RWPE2 (cell line): Measurements from ENCODE around the gene PIP4K2A.

ENCODE experiments used
- ATAC-seq: fragments of 200-7000 bp; cut with Tn5 transposase; 3 replicates; pipeline ENCODE4 v1.9.1; 2021; ENCODE audit warnings: low read depth
- DNase-seq: peaks from one replicate; pipeline ENCODE4 v3.0.0-alpha.2; 2020; ENCODE audit warnings: low spot score
- H3K27ac ChIP-seq: fragments of 450-650 bp; 2 replicates; pipeline ENCODE4 v1.5.1; 2017; ENCODE audit warnings: mild to moderate bottlenecking; ENCODE audit not compliant: poor library complexity, severe bottlenecking
- H3K27me3 ChIP-seq: fragments of 250-450 bp; sonication (Bioruptor Pico); 2 replicates; pipeline ENCODE4 v1.5.1; 2021; ENCODE audit warnings: mild to moderate bottlenecking, moderate library complexity; ENCODE audit not compliant: insufficient read depth, poor library complexity, severe bottlenecking
- H3K36me3 ChIP-seq: fragments of 250-450 bp; sonication (Bioruptor Pico); 2 replicates; pipeline ENCODE4 v1.5.1; 2020; ENCODE audit warnings: low read depth, mild to moderate bottlenecking, moderate library complexity
- H3K4me1 ChIP-seq: fragments of 250-450 bp; sonication (Bioruptor Pico); 2 replicates; pipeline ENCODE4 v1.5.1; 2021; ENCODE audit warnings: mild to moderate bottlenecking, moderate library complexity; ENCODE audit not compliant: insufficient read depth, poor library complexity, severe bottlenecking
- H3K4me3 ChIP-seq: fragments of 250-450 bp; sonication (Bioruptor Pico); 2 replicates; pipeline ENCODE4 v1.5.1; 2021; ENCODE audit warnings: mild to moderate bottlenecking, moderate library complexity; ENCODE audit not compliant: severe bottlenecking
- H3K9me3 ChIP-seq: fragments of 250-450 bp; sonication (Bioruptor Pico); 2 replicates; pipeline ENCODE4 v1.5.1; 2021; ENCODE audit warnings: mild to moderate bottlenecking, moderate library complexity; ENCODE audit not compliant: severe bottlenecking
- TF ChIP-seq, protein P1 (sequence below): fragments of 450-650 bp; IDR thresholded peaks from one replicate; pipeline ENCODE4 v1.5.1; 2017; ENCODE audit warnings: mild to moderate bottlenecking, moderate library complexity; ENCODE audit not compliant: poor library complexity, severe bottlenecking

PIP4K2A gene

DNA sequence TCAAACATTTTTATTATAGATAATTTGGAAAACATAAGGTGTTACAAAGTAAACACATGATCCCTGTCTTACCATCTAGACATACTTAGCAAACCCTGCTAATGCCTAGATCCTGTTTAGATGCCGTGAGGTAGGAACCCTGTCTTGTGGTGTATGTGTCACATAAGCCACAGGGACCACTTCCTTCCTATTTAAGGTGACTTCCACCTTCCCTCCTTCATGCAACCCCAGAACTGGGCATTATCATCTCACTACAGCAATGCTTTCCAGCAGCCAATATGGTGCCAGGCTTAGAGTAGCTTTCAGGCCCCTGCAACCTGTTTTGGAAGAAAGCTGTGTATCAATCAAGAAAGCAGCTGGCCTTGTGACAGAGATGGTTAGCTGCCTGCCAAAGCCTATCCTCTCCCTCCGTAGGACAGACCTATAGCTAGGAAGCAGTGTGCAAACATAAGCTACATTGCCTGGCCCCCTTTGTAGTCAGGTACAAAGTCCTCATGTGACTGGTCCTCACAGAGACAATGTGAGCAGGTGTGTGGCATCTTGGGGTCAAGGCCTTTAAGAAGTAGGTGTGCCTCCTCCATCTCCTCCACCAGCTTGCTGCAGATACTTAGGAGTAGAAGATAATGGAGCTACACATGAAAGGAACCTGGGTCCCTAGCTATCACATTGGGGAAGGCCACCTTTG, 222.3 kb downstream of the PIP4K2A start:
- H3K4me1 ChIP-seq = no peaks in the 10 kb centered on the region
- DNase-seq = no peak
- H3K27me3 ChIP-seq = no peaks in the 10 kb centered on the region
- H3K36me3 ChIP-seq = no peaks in the 10 kb centered on the region
- no peaks in the 10 kb centered on the region for H3K9me3 ChIP-seq
- no peak overlapping the region for H3K4me3 ChIP-seq
- no peak overlapping the region for H3K27ac ChIP-seq
- ATAC-seq = no peak
- TF ChIP-seq, protein P1, sequence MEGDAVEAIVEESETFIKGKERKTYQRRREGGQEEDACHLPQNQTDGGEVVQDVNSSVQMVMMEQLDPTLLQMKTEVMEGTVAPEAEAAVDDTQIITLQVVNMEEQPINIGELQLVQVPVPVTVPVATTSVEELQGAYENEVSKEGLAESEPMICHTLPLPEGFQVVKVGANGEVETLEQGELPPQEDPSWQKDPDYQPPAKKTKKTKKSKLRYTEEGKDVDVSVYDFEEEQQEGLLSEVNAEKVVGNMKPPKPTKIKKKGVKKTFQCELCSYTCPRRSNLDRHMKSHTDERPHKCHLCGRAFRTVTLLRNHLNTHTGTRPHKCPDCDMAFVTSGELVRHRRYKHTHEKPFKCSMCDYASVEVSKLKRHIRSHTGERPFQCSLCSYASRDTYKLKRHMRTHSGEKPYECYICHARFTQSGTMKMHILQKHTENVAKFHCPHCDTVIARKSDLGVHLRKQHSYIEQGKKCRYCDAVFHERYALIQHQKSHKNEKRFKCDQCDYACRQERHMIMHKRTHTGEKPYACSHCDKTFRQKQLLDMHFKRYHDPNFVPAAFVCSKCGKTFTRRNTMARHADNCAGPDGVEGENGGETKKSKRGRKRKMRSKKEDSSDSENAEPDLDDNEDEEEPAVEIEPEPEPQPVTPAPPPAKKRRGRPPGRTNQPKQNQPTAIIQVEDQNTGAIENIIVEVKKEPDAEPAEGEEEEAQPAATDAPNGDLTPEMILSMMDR = no peak

DNA sequence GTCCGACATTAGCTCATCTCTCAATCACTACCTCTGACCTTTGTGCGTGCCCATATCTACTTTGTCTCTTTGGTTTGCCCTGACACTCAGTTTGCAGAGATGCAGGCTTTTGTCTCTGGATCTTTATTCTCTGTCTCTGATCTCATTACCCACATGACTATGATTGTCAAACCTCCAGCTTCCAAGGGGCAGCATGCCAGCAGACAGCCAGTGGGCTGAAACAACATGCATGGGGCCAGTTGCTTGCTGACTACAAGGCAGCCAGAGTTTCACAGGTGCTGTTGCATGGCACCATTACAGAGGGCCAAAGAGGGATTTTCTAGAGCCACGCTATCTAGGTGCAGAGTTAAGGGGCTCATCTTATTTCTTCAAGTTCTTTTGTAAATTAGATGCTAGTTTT, 222.9 kb downstream of the PIP4K2A start:
- no peaks in the 10 kb centered on the region for H3K9me3 ChIP-seq

DNA sequence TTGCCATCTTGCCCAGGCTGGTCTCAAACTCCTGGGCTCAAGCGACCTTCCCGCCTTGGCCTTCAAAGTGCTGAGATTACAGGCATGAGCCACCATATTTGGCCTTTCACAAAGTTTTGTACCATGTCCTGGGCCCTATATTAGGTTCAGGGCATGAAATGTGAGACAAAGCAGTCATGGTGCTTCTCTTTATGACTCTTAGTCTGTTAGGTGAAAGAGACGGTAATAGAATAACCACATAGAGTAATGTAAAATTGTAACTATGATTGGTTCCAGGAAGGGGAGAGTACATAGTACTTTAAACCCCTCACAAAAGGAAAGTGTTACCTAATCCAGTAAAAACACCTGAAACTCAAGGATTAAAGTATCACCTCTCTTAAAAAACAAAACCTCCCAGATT, 224.4 kb downstream of the PIP4K2A start:
- TF ChIP-seq, protein P1 = no peak
- Histone ChIP-seq H3K27ac (no peak overlapping the region), H3K36me3 (no peaks in the 10 kb centered on the region), H3K9me3 (no peaks in the 10 kb centered on the region), H3K27me3 (no peaks in the 10 kb centered on the region), H3K4me1 (no peaks in the 10 kb centered on the region), H3K4me3 (no peak overlapping the region)
- ATAC-seq (no peak), DNase-seq (no peak)

More for the DNA sequence above, 222.9 kb downstream of the PIP4K2A start:
- TF ChIP-seq, protein P1 = no peak
- no peaks in the 10 kb centered on the region for H3K36me3 ChIP-seq
- no peaks in the 10 kb centered on the region for H3K4me1 ChIP-seq
- no peaks in the 10 kb centered on the region for H3K27me3 ChIP-seq
- H3K27ac ChIP-seq = no peak overlapping the region
- DNase-seq = no peak
- ATAC-seq = no peak
- H3K4me3 ChIP-seq = no peak overlapping the region

GRCh38 chr10:22489467-22489866, 224.9 kb downstream of the PIP4K2A start:
- DNase-seq (no peak), ATAC-seq (no peak)
- H3K36me3 ChIP-seq = no peaks in the 10 kb centered on the region
- TF ChIP-seq, protein P1 = no peak
- no peaks in the 10 kb centered on the region for H3K4me1 ChIP-seq
- H3K27ac ChIP-seq = no peak overlapping the region
- no peaks in the 10 kb centered on the region for H3K9me3 ChIP-seq
- H3K4me3 ChIP-seq = no peak overlapping the region
- H3K27me3 ChIP-seq = peaks cover 1% of the 10 kb centered on the region

DNA sequence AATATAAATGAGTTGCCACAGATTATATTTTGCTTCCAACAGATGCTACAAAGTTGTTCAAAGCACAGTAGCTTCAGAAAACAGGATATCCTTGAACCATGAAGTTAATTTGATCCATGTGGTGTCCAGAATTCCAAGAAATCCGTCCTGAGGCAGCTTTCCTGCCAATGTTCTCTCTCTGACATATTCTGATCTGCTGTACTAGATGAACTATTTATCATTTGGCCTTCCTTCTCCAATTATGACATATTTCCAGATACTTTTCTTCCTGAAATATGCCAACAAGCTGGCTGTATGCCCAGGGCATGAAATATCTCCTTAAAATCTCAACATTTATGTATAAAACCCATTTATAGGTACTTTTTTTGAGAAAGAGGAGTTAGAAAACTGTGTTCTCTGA, 227.9 kb downstream of the PIP4K2A start:
- no peaks in the 10 kb centered on the region for H3K4me1 ChIP-seq
- H3K4me3 ChIP-seq = no peak overlapping the region
- H3K9me3 ChIP-seq = no peaks in the 10 kb centered on the region
- no peak for ATAC-seq
- no peaks in the 10 kb centered on the region for H3K36me3 ChIP-seq
- H3K27me3 ChIP-seq = peaks cover 4% of the 10 kb centered on the region
- DNase-seq = no peak
- H3K27ac ChIP-seq = no peak overlapping the region
- TF ChIP-seq, protein P1 = no peak
